HepG2 (cell line): ENCODE data around the gene PAPPA2. TPM values are rescaled to one million over a fixed set of nuclear protein-coding genes. Genes with fewer than 3 reads are reported as not detected.

Experiments
- ATAC-seq: fragments of 200-7000 bp; cut with Tn5 transposase; 3 replicates; pipeline ENCODE4 v1.9.1; 2020; ENCODE audit warnings: mild to moderate bottlenecking, moderate library complexity
- BruUV-seq: library from RNA; stranded (reverse); fragments of 400-500 nt; replicated peaks from 2 replicates; lab custom pipeline; 2021; lab: Mats Ljungman, UMichigan
- CTCF ChIA-PET: fragments of 300-600 bp; formaldehyde crosslinking; extraction: SDS; loops from one replicate; lab custom pipeline; 2021; ENCODE audit warnings: low total read pairs, inconsistent platforms, low intra/inter-chr PET ratio; lab: Yijun Ruan, JAX
- POLR2A ChIA-PET: fragments of 350-600 bp; sonication (Branson Sonifier 250); formaldehyde crosslinking; loops from one replicate; lab custom pipeline; 2020; ENCODE audit warnings: antibody characterized with exemption, inconsistent platforms; lab: Yijun Ruan, JAX
- DNase-seq: peaks from one replicate; pipeline ENCODE4 v3.0.0-alpha.2; 2015; ENCODE audit warnings: low spot score
- FAIRE-seq: peaks from 3 replicates; lab custom pipeline; 2011; peaks lifted over from hg19 to GRCh38; lab: Jason Lieb, UNC
- H2AFZ ChIP-seq: one replicate; pipeline ENCODE4 v1.6.1; 2011; ENCODE audit warnings: low read length, inconsistent platforms
- H3K27ac ChIP-seq: fragments of 300-600 bp; 3 replicates; pipeline ENCODE4 v1.8.0; 2011; ENCODE audit warnings: mixed run types, mild to moderate bottlenecking, mixed read lengths, low read length, inconsistent platforms; ENCODE audit not compliant: insufficient read depth; ENCODE audit errors: extremely low read length
- H3K27me3 ChIP-seq, 2 experiments: fragments of 200-600 bp in 1 of 2; 2 replicates in 1 of 2; 3 replicates in 1 of 2; pipeline versions ENCODE4 v1.6.0 to v1.8.0; 2011; ENCODE audit warnings: low read length in 2 of 2, mild to moderate bottlenecking in 2 of 2, moderate library complexity in 2 of 2, inconsistent platforms in 1 of 2; ENCODE audit not compliant: insufficient read depth in 2 of 2, control insufficient read depth in 1 of 2
- H3K36me3 ChIP-seq, 2 experiments: fragments of 200-600 bp in 1 of 2; replicated peaks in 1 of 2; 2 replicates in 1 of 2; 3 replicates in 1 of 2; pipeline versions ENCODE4 v1.5.1 to v1.8.0; 2011; ENCODE audit warnings: low read length in 2 of 2, inconsistent platforms in 1 of 2; ENCODE audit not compliant: insufficient read depth in 2 of 2, control insufficient read depth in 1 of 2
- H3K4me1 ChIP-seq: 2 replicates; pipeline ENCODE4 v1.5.1; 2012; ENCODE audit warnings: low read length, inconsistent platforms; ENCODE audit not compliant: insufficient read depth
- H3K4me2 ChIP-seq: 2 replicates; pipeline ENCODE4 v1.6.0; 2011; ENCODE audit warnings: low read depth, low read length, inconsistent platforms
- H3K4me3 ChIP-seq, 3 experiments: fragments of 200-600 bp in 1 of 3; sonication (generic), shearing (Covaris generic) in 1 of 3; replicated peaks in 1 of 3; 2 replicates each; pipeline ENCODE4 v1.5.1; 2011 to 2016; ENCODE audit warnings: low read length in 3 of 3, inconsistent platforms in 2 of 3, low read depth in 2 of 3, mild to moderate bottlenecking in 2 of 3, control low read depth in 1 of 3, mixed read lengths in 1 of 3; ENCODE audit not compliant: insufficient read depth in 1 of 3
- H3K79me2 ChIP-seq: one replicate; pipeline ENCODE4 v1.6.1; 2011; ENCODE audit warnings: low read length, inconsistent platforms; ENCODE audit not compliant: insufficient read depth
- H3K9ac ChIP-seq: 2 replicates; pipeline ENCODE4 v1.6.0; 2011; ENCODE audit warnings: mild to moderate bottlenecking, low read depth, low read length, inconsistent platforms; ENCODE audit not compliant: insufficient read depth
- H3K9me3 ChIP-seq: 2 replicates; pipeline ENCODE4 v1.5.1; 2012; ENCODE audit warnings: mild to moderate bottlenecking, low read length
- H4K20me1 ChIP-seq: 2 replicates; pipeline ENCODE4 v1.6.0; 2011; ENCODE audit warnings: inconsistent platforms, mild to moderate bottlenecking, low read length, moderate library complexity; ENCODE audit not compliant: insufficient read depth
- PHF5A ChIP-seq: IDR thresholded peaks from one replicate; pipeline ENCODE4 v1.6.1; 2018; ENCODE audit warnings: low read depth, missing genetic modification reagents; ENCODE audit not compliant: unreplicated experiment
- PRDM15 ChIP-seq: sonication (generic); formaldehyde crosslinking; IDR thresholded peaks from 2 replicates; pipeline ENCODE4 v1.4.0; 2020; ENCODE audit warnings: missing genetic modification reagents
- RBFOX2 ChIP-seq: fragments of 200-400 bp; formaldehyde crosslinking; IDR thresholded peaks from 2 replicates; pipeline ENCODE4 v1.6.1; 2017; ENCODE audit warnings: low read depth, mild to moderate bottlenecking, low read length
- RNF219 ChIP-seq: sonication (generic); formaldehyde crosslinking; IDR thresholded peaks from 2 replicates; pipeline ENCODE4 v1.5.0; 2020; ENCODE audit warnings: mild to moderate bottlenecking, missing genetic modification reagents
- TOE1 ChIP-seq: sonication (generic); formaldehyde crosslinking; IDR thresholded peaks from 2 replicates; pipeline ENCODE4 v1.4.0; 2020; ENCODE audit warnings: mild to moderate bottlenecking, missing genetic modification reagents
- ZC3H13 ChIP-seq: sonication (generic); formaldehyde crosslinking; IDR thresholded peaks from 2 replicates; pipeline ENCODE4 v1.8.1; 2023; ENCODE audit warnings: mild to moderate bottlenecking, missing genetic modification reagents, moderate library complexity
- ZNF382 ChIP-seq: sonication (generic); formaldehyde crosslinking; IDR thresholded peaks from 2 replicates; pipeline ENCODE4 v1.5.0; 2020; ENCODE audit warnings: missing genetic modification reagents, mild to moderate bottlenecking, borderline replicate concordance
- ZNF451 ChIP-seq: sonication (generic); formaldehyde crosslinking; IDR thresholded peaks from 2 replicates; pipeline ENCODE4 v1.5.0; 2020; ENCODE audit warnings: mild to moderate bottlenecking, missing genetic modification reagents
- ZNF513 ChIP-seq: sonication (generic); formaldehyde crosslinking; conservative IDR thresholded peaks from 2 replicates; pipeline ENCODE4 v1.5.0; 2020; ENCODE audit warnings: missing genetic modification reagents
- ZNF790 ChIP-seq: sonication (generic); formaldehyde crosslinking; IDR thresholded peaks from 2 replicates; pipeline ENCODE4 v1.8.0; 2022; ENCODE audit warnings: missing genetic modification reagents, mild to moderate bottlenecking, borderline replicate concordance
- ZNF891 ChIP-seq: sonication (generic); formaldehyde crosslinking; IDR thresholded peaks from 2 replicates; pipeline ENCODE4 v1.5.0; 2020; ENCODE audit warnings: mild to moderate bottlenecking, missing genetic modification reagents
- WGBS: methylation state at CpG from one replicate; pipeline ENCODE4 v1.1.6; 2017; ENCODE audit warnings: low lambda C conversion rate; 5-methylcytosine and 5-hydroxymethylcytosine counted together
- in situ Hi-C: cut with HindIII; loops from 2 replicates; pipeline ENCODE4 v1.10.0; 2017; ENCODE audit warnings: low pct_unique_long_range_greater_than_20kb; ENCODE audit not compliant: extremely low pct_ligation_motif_present
- intact Hi-C: fragments of 100-400 bp; cut with micrococcal nuclease; formaldehyde crosslinking; loops from one replicate; pipeline ENCODE4 v1.10.0; 2022; ENCODE audit not compliant: unreplicated experiment
- polyA plus RNA-seq, 8 experiments: library from polyadenylated mRNA; depleted of rRNA in 3 of 8; stranded (reverse) in 7 of 8; unstranded in 1 of 8; fragments of >200 nt; fragmentation: Illumina TruSeq in 4 of 8; extraction: Trizol in 4 of 8; gene quantifications; 2 replicates each; pipeline versions ENCODE4 v1.2.1 to v1.2.3, GENCODE V29; 2011 to 2016; ENCODE audit warnings: low read depth in 4 of 8, missing spikeins in 1 of 8, mixed read lengths in 1 of 8; ENCODE audit not compliant: insufficient read depth in 1 of 8
- total RNA-seq, 5 experiments: library from RNA; depleted of rRNA; stranded (reverse); fragments of >200 nt; fragmentation: Illumina TruSeq; extraction: Trizol; gene quantifications; 2 replicates each; pipeline ENCODE4 v1.2.3, GENCODE V29; 2016; ENCODE audit warnings: low read depth in 1 of 5

PAPPA2 gene
- total and polyA plus RNA-seq, 2 of the 13 experiments (the other 11 are each of a cell fraction or from before 2014, with no cell fraction given): 0.01 TPM; not detected in 1

- no peaks in the 10 kb centered on the region for H3K79me2 ChIP-seq
- POLR2A ChIA-PET: no interaction called here
- H3K4me3 ChIP-seq: no peak overlapping the region
- H3K9me3 ChIP-seq: no peaks in the 10 kb centered on the region
- FAIRE-seq: no peak
- H4K20me1 ChIP-seq: no peaks in the 10 kb centered on the region
- no TSS peak for BruUV-seq
- H3K4me2 ChIP-seq: no peak overlapping the region
- no peak overlapping the region for H2AFZ ChIP-seq
- 51% methylated on average over 10 of the region's 13 CpGs for WGBS
- no peaks in the 10 kb centered on the region for H3K4me1 ChIP-seq
- in situ Hi-C loops: loop anchor here (5.0 to 25.0 kb wide), 3 partner anchors 323 to 907 kb away; no protein-coding TSS in a partner anchor
- no peak overlapping the region for H3K9ac ChIP-seq
- H3K27ac ChIP-seq: no peak overlapping the region
- TF ChIP-seq ZNF382 (CRISPR knock-in tag): no peak
- no peak for TF ChIP-seq ZNF790 (CRISPR knock-in tag)
- TF ChIP-seq ZC3H13: no peak
- no peak for TF ChIP-seq ZNF513 (CRISPR knock-in tag)
- no peak for TF ChIP-seq RBFOX2
- no peak for TF ChIP-seq PHF5A (CRISPR knock-in tag)
- no peak for TF ChIP-seq ZNF451 (CRISPR knock-in tag)
- no peak for TF ChIP-seq TOE1 (CRISPR knock-in tag)
- TF ChIP-seq ZNF891 (CRISPR knock-in tag): no peak
- no peak for TF ChIP-seq RNF219 (CRISPR knock-in tag)
- no peak for TF ChIP-seq PRDM15 (CRISPR knock-in tag)
- CTCF ChIA-PET: interaction anchor here (1.2 to 3.0 kb wide), 3 partner anchors 320 to 505 kb away, joined by 4 to 31 read pairs (median 4); no protein-coding TSS in a partner anchor
- intact Hi-C loops: no loop called here
- H3K36me3 ChIP-seq: no peaks in the 10 kb centered on the region
- no peak for ATAC-seq
- H3K27me3 ChIP-seq: 0 out of 5 replicates have a peak, but pooled peaks cover 0 to 3% of the 10 kb centered on the region in 2 experiments
- no peak for DNase-seq
Measured at GRCh38 chr1:176879784-176880620, 417.0 kb downstream of the PAPPA2 start.
